Measurements from ENCODE around the gene NR2C2AP.

DNA sequence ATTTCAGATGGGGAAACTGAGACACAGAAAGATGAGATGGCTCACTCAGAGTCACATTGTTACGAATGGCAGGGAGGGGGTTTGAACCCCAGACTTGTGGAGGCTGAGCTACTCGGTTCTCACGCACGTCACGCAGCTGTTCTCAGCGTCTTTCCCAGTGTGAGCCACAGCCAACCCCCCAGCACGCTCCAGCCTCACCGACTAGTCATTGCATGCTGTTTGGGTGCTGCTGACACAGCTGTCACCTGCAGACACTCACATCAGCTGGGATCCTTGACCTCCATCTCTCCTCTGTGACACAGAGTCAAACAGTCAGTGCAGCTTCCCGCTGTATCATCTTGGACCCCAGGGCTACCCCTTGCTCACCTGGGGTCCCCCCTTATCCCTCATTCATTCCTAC lies 6.2 kb upstream of the NR2C2AP start:
- TF ChIP-seq, protein P1, sequence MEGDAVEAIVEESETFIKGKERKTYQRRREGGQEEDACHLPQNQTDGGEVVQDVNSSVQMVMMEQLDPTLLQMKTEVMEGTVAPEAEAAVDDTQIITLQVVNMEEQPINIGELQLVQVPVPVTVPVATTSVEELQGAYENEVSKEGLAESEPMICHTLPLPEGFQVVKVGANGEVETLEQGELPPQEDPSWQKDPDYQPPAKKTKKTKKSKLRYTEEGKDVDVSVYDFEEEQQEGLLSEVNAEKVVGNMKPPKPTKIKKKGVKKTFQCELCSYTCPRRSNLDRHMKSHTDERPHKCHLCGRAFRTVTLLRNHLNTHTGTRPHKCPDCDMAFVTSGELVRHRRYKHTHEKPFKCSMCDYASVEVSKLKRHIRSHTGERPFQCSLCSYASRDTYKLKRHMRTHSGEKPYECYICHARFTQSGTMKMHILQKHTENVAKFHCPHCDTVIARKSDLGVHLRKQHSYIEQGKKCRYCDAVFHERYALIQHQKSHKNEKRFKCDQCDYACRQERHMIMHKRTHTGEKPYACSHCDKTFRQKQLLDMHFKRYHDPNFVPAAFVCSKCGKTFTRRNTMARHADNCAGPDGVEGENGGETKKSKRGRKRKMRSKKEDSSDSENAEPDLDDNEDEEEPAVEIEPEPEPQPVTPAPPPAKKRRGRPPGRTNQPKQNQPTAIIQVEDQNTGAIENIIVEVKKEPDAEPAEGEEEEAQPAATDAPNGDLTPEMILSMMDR (IDR thresholded peaks at IDR 0.05; ENCODE audit: low read length) = no peak
- TF ChIP-seq EZH2 (optimal IDR thresholded peaks at IDR 0.05; ENCODE audit: low read depth, low read length) (no peak), EZH2phosphoT487 (IDR thresholded peaks at IDR 0.05; ENCODE audit: low read length) (no peak)

Data from MM.1S (cell line).